DND-41 (cell line): ENCODE results near the gene CLN3.

ENCODE experiments used
- CTCF ChIP-seq: IDR thresholded peaks from 2 replicates; pipeline ENCODE4 v1.5.1; 2012; ENCODE audit warnings: borderline replicate concordance, low read length, moderate library complexity, mild to moderate bottlenecking; ENCODE audit not compliant: poor library complexity, severe bottlenecking; ENCODE audit errors: extremely low read depth
- EZH2 ChIP-seq: IDR thresholded peaks from 3 replicates; pipeline ENCODE4 v1.6.1; 2012; ENCODE audit warnings: borderline replicate concordance, low read depth, mild to moderate bottlenecking, moderate library complexity, low read length, inconsistent platforms; ENCODE audit not compliant: severe bottlenecking

- no peak for TF ChIP-seq CTCF
- no peak for TF ChIP-seq EZH2
These were observed 29.6 kb upstream of the CLN3 start for GRCh38 chr16:28521436-28521835.
